SKM-1 (cell line): ENCODE data around the gene ZNF318.
"Not testable (repeated sequence)": the region's sequence is repeated elsewhere in the genome, so short reads cannot be mapped to it uniquely, and the experiment has no call there.

ENCODE experiments used
- DNase-seq: peaks from one replicate; lab custom pipeline; 2025; ENCODE audit not compliant: unreplicated experiment; lab: John Stamatoyannopoulos, UW

ZNF318 gene

DNA sequence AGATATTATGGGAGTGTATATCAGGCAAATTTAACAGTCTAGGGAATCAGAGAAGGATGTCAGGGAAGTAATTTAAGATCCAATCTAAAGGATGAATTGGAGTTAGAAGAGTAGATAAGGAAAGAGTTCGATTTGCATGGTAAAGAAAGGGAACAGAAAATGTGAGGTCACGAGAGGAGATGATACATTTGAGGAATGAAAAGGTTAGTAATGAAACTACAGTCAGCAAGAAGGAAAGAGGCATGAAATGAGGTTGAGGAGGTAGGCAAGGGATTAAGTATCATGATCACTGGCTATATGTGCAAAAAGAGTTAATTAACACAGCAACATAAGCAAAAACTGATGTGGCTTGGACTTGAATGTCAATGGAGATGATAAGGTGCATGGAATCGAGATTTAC, 22.4 kb downstream of the ZNF318 start:
- no peak for DNase-seq

DNA sequence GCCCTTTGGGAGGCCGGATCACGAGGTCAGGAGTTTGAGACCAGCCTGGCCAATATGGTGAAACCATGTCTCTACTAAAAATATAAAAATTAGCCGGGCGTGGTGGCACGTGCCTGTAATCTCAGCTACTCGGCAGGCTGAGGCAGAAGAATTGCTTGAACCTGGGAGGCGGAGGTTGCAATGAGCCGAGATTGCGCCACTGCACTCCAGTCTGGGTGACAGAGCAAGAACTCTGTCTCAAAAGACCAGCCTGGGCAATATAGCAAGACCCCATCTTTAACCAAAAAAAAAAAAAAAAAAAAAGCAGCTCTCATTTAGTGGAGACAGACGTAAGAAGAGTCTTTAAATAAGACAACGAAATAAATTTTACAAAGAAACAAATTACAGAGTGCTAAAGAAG, 23.2 kb downstream of the ZNF318 start:
- not testable (repeated sequence) for DNase-seq

- DNase-seq = no peak
Observed at GRCh38 chr6:43339168-43339567, 30.3 kb downstream of the ZNF318 start.

DNA sequence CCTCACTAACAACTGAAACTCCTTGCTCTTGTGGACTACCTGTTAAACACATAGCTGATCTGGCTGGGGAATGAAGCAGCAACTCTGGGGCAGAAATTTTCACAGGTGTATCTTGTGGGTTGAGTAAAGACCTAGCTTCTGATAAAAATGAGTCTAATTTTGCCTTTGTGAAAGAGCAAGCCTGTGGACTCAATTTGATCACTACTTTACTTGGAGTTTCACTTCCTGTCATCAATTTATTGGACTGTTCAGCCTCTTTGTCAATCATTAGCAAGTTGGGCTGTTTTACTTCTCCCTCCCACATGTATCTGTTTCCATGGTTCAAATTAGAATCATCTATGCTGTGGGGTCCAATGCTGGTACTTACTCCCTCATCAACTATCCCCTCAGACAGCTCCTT, 31.2 kb downstream of the ZNF318 start:
- DNase-seq = no peak

DNA sequence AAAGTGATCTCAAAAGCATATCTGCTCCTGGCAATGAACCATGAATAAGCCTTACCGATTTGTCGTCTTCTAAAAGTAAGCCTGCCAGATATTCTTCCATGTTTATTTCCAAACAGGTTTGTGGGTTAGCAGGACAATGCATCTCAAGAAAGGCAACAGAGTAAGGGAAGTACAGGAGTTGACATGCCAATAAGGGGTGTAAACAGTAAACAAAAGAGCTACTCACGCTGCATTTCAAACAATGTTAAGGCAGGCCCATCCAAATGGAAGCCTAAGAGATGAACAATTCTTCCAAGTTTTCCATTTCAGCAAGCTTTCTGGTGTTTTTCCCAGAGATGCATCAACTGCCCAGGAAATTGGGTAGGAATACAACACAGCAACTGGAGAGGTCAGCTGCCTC, 33.1 kb downstream of the ZNF318 start:
- DNase-seq = no peak

DNA sequence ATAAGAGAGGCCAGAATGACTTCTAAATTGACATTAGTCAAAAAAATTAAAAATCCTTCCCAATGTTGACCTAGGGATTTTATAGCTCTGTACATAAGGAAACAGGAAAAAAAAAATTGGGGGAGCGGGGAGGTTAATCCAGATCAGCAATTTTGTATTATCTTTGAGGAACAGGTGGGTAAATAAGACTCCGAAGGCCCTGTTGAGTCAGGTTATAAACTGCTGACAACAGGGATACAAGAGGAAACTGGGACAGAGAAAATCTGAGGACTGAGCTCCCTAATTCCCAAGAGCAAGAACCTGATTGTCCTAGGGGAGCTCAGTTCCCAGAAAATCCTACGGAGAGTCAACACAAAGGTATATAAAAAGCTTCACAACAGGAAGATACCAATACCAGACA, 34.0 kb downstream of the ZNF318 start:
- DNase-seq = no peak

DNA sequence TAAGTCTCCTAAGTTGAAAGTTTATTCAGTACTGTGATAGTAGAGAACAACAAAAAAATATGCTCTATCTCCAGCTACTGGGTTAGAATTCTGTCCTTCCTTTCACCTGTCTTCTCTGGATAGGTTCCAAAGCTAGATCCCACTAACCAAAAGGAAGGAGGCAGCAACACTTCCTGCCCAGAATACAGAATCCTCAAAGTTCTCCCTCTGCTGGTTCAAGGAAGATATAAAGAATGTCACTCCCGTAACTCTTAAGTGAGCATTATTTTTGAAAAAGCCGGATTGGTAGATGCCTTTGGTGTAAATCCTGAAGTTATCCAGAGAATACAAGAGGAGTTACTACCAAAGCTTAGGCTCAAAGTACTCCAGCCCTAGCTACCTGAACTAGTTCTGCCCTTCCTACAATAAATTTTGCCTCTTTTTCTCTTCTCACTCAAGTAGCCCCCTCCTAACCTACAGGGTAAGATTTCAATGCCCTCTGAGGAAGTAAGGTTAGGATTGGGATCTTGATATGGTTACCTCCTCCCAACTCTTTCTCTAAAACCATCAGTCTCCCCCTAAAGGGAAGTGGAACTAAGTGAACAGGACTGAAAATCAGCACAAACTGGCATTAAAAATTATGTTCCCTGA, 34.9 kb downstream of the ZNF318 start:
- peak; percentile 28 for DNase-seq

DNA sequence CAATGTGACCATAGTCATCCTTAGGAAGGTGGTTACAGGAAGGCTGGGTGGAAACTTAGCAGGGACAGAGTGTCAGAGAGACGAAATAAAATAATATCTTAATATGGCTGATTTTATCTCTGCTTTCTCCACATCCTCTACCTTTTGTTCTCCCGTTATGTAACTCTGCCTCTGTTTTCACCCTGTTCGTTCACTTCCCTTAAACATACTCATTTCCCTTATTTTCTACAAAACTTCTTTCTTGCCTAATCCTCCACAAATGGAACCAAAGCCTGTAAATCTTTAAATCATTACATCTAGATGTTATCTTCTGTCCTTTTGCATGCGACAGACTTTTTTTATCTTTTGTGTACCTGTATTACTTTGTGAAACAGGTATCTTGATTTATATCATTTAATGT, 37.6 kb downstream of the ZNF318 start:
- peak; percentile 77 for DNase-seq

- DNase-seq = no peak
Observed at GRCh38 chr6:43331470-43331869, 38.0 kb downstream of the ZNF318 start.

DNA sequence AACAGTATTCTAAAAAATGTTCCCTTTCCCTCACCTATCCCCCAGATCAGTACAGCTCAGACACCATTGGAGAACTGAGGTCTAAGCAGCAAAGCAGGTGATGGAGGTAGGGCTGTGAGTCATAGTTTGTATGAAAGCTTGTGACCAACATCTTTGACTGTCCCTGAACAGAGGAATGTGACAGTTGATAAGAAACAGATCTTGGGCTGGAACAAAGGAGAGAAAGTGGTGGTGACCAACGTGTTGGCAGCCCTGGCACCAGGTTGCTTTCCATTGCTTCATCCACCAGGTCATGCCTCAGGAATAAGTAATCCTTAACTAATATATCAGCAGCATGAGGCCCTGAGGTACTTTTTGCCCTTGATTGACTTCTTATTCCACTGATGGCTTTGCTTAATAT, 40.9 kb downstream of the ZNF318 start:
- DNase-seq = no peak

- no peak for DNase-seq
Observed at GRCh38 chr6:43325876-43326275, 43.6 kb downstream of the ZNF318 start.

GRCh38 chr6:43318011-43318410, 51.4 kb downstream of the ZNF318 start:
- DNase-seq = no peak

- no peak for DNase-seq
Observed at GRCh38 chr6:43313813-43314212, 55.6 kb downstream of the ZNF318 start.

- peak; percentile 53 for DNase-seq
Observed at GRCh38 chr6:43311666-43312065, 57.8 kb downstream of the ZNF318 start.

- peak; percentile 75 for DNase-seq
Observed at GRCh38 chr6:43310624-43311023, 58.8 kb downstream of the ZNF318 start.

GRCh38 chr6:43310134-43310533, 59.3 kb downstream of the ZNF318 start:
- no peak for DNase-seq

GRCh38 chr6:43308990-43309477, 60.4 kb downstream of the ZNF318 start:
- DNase-seq = no peak

GRCh38 chr6:43308101-43308989, 61.1 kb downstream of the ZNF318 start, which contains the start of gene CRIP3:
Gene CRIP3, minus strand, starts transcription at chr6:43308826. Its CDS starts 34 bp downstream, at chr6:43308792.
- no peak for DNase-seq

DNA sequence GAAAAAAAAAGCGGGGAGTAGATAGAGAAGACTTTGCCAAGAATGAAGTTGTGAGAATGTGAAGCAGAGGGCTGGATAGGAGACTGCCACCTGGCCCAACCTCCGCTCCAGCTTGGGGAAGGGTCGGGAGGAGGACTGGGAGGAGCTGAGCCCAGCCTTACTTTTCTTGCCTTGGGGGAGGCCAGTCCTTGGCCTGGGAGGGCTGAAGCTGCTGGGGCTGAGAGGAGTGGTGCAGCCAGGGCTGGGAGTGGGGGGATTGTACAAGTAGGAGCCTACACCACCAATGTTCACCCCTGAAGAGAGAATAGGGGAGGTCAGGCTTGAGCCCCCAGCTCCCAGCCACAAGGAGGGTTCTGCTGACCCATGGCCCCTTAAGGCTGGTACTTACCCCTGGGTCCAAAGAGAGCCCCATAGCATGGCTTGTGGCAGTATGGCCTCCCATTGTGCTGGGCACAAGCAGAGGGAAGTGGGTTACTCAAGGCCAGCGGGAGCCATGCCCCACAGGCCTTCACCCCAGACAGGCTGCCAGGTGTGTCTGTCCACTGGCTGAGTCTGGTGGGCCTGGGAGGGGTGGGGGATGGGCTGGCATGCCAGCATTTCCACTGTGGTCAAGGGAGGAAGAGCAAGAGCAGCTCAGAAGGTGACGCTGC, 61.9 kb downstream of the ZNF318 start:
- DNase-seq = no peak

GRCh38 chr6:43306086-43306485, 63.4 kb downstream of the ZNF318 start:
- DNase-seq = no peak

- DNase-seq = no peak
Observed at GRCh38 chr6:43304882-43305281, 64.6 kb downstream of the ZNF318 start.

- no peak for DNase-seq
Observed at GRCh38 chr6:43304361-43304760, 65.1 kb downstream of the ZNF318 start.
